ENCODE measurements around the gene AZI2. TPM values are rescaled to one million over a fixed set of nuclear protein-coding genes. Genes with fewer than 3 reads are reported as not detected.

The AZI2 gene, protein sequence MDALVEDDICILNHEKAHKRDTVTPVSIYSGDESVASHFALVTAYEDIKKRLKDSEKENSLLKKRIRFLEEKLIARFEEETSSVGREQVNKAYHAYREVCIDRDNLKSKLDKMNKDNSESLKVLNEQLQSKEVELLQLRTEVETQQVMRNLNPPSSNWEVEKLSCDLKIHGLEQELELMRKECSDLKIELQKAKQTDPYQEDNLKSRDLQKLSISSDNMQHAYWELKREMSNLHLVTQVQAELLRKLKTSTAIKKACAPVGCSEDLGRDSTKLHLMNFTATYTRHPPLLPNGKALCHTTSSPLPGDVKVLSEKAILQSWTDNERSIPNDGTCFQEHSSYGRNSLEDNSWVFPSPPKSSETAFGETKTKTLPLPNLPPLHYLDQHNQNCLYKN
- 25.1 TPM for total RNA-seq

DNA sequence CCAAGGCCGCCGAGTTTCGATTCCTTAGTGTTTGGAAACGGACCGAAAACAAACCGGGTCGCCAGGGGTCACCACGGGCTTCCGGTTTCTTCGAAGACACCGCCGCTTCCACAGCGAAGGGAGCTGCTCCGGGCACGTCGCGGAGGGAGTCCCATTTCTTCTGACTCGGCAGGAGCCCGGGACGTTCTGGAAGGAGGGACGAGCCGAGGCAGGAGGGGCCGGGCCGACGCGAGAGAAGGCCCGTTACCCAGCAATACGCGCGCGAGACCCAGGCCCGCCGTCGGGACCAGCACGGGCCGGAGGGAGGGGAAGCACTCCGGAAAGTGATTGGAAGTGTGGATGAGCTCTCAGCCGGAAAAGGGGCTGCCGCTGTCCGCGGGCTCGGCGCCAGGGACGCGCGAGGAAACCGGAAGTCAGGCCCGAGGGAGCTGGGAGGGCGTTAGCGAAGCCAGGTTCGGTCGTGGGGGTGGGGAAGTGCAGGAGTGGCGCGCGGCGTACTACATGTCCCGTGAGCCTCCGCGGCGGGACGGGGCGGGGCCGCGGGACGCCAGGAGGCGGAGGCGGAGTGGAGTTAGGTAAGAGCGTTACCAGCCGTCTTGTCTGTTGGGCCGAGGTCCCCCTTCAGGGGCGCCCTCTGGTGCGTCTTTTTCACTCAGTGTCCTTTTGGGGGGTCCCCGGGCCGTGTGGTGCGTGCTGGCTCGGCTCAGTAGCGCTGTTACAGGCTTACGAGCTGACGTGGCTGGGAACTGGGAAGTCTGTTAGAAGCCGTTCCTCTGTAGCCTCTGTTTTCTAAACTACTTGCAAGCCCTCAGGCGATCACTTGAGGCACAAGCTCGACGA lies at the start of gene AZI2, which contains the start of gene ZCWPW2:
TSS of gene AZI2 (minus strand) at position 196 of the 840 bp plus-strand sequence. CDS start 8,207 bp downstream, outside the sequence.
TSS of gene ZCWPW2 (plus strand) at position 93 of the 840 bp plus-strand sequence. CDS start 64,348 bp downstream, outside the sequence.
- H3K4me1 ChIP-seq (ENCODE audit: control insufficient read depth in 3 of 3, insufficient read depth in 3 of 3, low read length in 3 of 3) = peaks cover 10 to 24% (median 18%) of the 10 kb centered on the region in 3 donors
- H3K4me3 ChIP-seq (ENCODE audit: low read length in 3 of 3) = peak within 1 kb of the TSS; percentile 91 to 96 (median 93)
- peaks cover 0 to 2% (median 2%) of the 10 kb centered on the region in 3 donors for H3K9me3 ChIP-seq (ENCODE audit: control insufficient read depth in 3 of 3, low read length in 3 of 3)
- peak within 1 kb of the TSS; percentile 99 for H3K27ac ChIP-seq (ENCODE audit: low read depth, low read length)
- H3K36me3 ChIP-seq (ENCODE audit: control insufficient read depth in 3 of 3, insufficient read depth in 3 of 3, low read length in 3 of 3) = peaks cover 0 to 3% (median 3%) of the 10 kb centered on the region in 3 donors
- H3K9ac ChIP-seq (ENCODE audit: low read depth in 1 of 3, low read length in 3 of 3) = peak within 1 kb of the TSS; percentile 97 to 98 (median 97)
- H3K27me3 ChIP-seq (ENCODE audit: control insufficient read depth in 3 of 3, insufficient read depth in 3 of 3, low read length in 3 of 3) = no peaks in the 10 kb centered on the region

GRCh38 chr3:28388978-28389377 lies 40.4 kb upstream of the AZI2 start:
- Histone ChIP-seq H3K36me3 (ENCODE audit: control insufficient read depth in 3 of 3, insufficient read depth in 3 of 3, low read length in 3 of 3) (no peaks in the 10 kb centered on the region), H3K4me1 (ENCODE audit: control insufficient read depth in 3 of 3, insufficient read depth in 3 of 3, low read length in 3 of 3) (no peaks in the 10 kb centered on the region), H3K27me3 (ENCODE audit: control insufficient read depth in 3 of 3, insufficient read depth in 3 of 3, low read length in 3 of 3) (no peaks in the 10 kb centered on the region), H3K27ac (ENCODE audit: low read depth, low read length) (no peak overlapping the region), H3K4me3 (ENCODE audit: low read length in 3 of 3) (no peak overlapping the region), H3K9ac (ENCODE audit: low read depth in 1 of 3, low read length in 3 of 3) (no peak overlapping the region), H3K9me3 (ENCODE audit: control insufficient read depth in 3 of 3, low read length in 3 of 3) (peaks cover 0 to 2% (median 0%) of the 10 kb centered on the region in 3 donors)

DNA sequence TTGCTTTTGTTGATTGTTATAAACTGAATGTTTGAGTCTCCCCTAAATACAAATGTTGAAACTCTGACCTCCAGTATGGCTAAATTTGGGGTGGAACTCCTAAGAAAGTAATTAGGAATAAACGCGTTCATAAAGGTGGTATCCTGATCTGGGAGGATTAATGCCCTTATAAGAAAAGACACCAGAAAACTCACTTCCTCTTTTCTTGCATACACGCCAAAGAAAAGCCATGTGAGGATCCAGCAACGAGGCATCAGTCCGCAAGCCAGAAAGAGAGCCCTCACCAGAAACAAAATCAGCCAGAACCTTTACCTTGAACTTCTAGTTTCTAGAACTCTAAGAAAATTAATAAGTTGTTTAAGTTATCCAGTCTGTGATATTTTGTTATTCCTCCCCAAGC lies 37.4 kb upstream of the AZI2 start:
- Histone ChIP-seq H3K9ac (ENCODE audit: low read depth in 1 of 3, low read length in 3 of 3) (no peak overlapping the region), H3K36me3 (ENCODE audit: control insufficient read depth in 3 of 3, insufficient read depth in 3 of 3, low read length in 3 of 3) (no peaks in the 10 kb centered on the region), H3K4me1 (ENCODE audit: control insufficient read depth in 3 of 3, insufficient read depth in 3 of 3, low read length in 3 of 3) (no peaks in the 10 kb centered on the region)

GRCh38 chr3:28376424-28376823 lies 27.8 kb upstream of the AZI2 start:
- no peak overlapping the region for H3K9ac ChIP-seq (ENCODE audit: low read depth in 1 of 3, low read length in 3 of 3)
- peak overlapping the region; percentile 16 for H3K27ac ChIP-seq (ENCODE audit: low read depth, low read length)
- no peak overlapping the region for H3K4me3 ChIP-seq (ENCODE audit: low read length in 3 of 3)

More for the DNA sequence above, 37.4 kb upstream of the AZI2 start:
- H3K4me3 ChIP-seq (ENCODE audit: low read length in 3 of 3) = no peak overlapping the region
- H3K27me3 ChIP-seq (ENCODE audit: control insufficient read depth in 3 of 3, insufficient read depth in 3 of 3, low read length in 3 of 3) = no peaks in the 10 kb centered on the region
- no peaks in the 10 kb centered on the region for H3K9me3 ChIP-seq (ENCODE audit: control insufficient read depth in 3 of 3, low read length in 3 of 3)
- no peak overlapping the region for H3K27ac ChIP-seq (ENCODE audit: low read depth, low read length)

DNA sequence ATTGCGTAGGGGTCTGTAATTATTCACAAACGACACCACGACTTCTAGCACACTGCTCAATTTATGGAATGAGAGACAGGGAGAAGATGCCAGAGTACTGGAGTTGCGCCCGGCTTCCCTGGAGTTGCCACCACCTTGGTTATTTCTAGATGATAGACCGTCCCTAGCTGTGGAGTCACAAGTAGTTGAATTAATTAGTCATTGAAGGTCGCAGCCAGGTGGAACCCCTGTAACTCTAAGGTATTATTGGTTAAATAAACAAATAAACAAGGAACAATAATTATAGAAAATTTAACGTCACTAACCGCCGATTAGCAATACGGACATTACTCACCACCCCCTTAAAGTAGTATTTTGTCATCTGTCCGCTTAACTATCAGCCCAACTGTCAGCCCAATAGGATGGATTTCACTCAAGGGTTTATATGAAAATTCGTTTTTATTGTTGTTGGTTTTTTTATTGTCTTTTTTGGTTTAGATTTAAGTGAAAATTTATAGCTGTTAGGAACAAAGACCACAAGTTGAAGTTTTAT lies 911 bp upstream of the AZI2 start:
- peaks cover 10 to 24% (median 18%) of the 10 kb centered on the region in 3 donors for H3K4me1 ChIP-seq (ENCODE audit: control insufficient read depth in 3 of 3, insufficient read depth in 3 of 3, low read length in 3 of 3)
- peak overlapping the region; percentile 91 to 96 (median 93) for H3K4me3 ChIP-seq (ENCODE audit: low read length in 3 of 3)
- peaks cover 0 to 3% (median 3%) of the 10 kb centered on the region in 3 donors for H3K36me3 ChIP-seq (ENCODE audit: control insufficient read depth in 3 of 3, insufficient read depth in 3 of 3, low read length in 3 of 3)
- H3K27ac ChIP-seq (ENCODE audit: low read depth, low read length) = peak overlapping the region; percentile 99
- peaks cover 0 to 3% (median 2%) of the 10 kb centered on the region in 3 donors for H3K9me3 ChIP-seq (ENCODE audit: control insufficient read depth in 3 of 3, low read length in 3 of 3)
- H3K27me3 ChIP-seq (ENCODE audit: control insufficient read depth in 3 of 3, insufficient read depth in 3 of 3, low read length in 3 of 3) = no peaks in the 10 kb centered on the region
- H3K9ac ChIP-seq (ENCODE audit: low read depth in 1 of 3, low read length in 3 of 3) = peak overlapping the region; percentile 97 to 98 (median 97)

More at GRCh38 chr3:28376424-28376823, 27.8 kb upstream of the AZI2 start:
- no peaks in the 10 kb centered on the region for H3K27me3 ChIP-seq (ENCODE audit: control insufficient read depth in 3 of 3, insufficient read depth in 3 of 3, low read length in 3 of 3)
- no peaks in the 10 kb centered on the region for H3K9me3 ChIP-seq (ENCODE audit: control insufficient read depth in 3 of 3, low read length in 3 of 3)
- H3K36me3 ChIP-seq (ENCODE audit: control insufficient read depth in 3 of 3, insufficient read depth in 3 of 3, low read length in 3 of 3) = no peaks in the 10 kb centered on the region
- H3K4me1 ChIP-seq (ENCODE audit: control insufficient read depth in 3 of 3, insufficient read depth in 3 of 3, low read length in 3 of 3) = no peaks in the 10 kb centered on the region

DNA sequence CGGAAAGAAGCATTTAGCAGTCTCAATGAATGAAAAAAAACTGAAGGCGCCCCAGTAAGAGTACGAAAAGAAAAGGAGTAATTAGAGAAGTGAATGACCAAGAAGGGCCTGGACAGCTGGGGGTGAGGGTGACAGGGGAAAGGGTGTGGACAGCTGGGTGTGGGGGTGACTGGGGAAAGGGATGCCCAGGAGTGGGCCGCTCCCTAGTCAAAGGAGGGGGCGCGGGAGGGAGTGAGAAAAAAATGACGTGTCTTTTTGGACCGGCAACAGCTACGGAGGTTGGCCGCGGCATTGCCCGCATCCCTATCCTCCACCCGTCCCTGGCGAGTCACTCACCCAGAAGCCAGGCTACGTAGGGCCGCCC lies 377 bp downstream of the AZI2 start:
- peak overlapping the region; percentile 91 to 96 (median 93) for H3K4me3 ChIP-seq (ENCODE audit: low read length in 3 of 3)
- peak overlapping the region; percentile 99 for H3K27ac ChIP-seq (ENCODE audit: low read depth, low read length)
- peaks cover 0 to 3% (median 0%) of the 10 kb centered on the region in 3 donors for H3K36me3 ChIP-seq (ENCODE audit: control insufficient read depth in 3 of 3, insufficient read depth in 3 of 3, low read length in 3 of 3)
- peaks cover 10 to 24% (median 18%) of the 10 kb centered on the region in 3 donors for H3K4me1 ChIP-seq (ENCODE audit: control insufficient read depth in 3 of 3, insufficient read depth in 3 of 3, low read length in 3 of 3)
- H3K9ac ChIP-seq (ENCODE audit: low read depth in 1 of 3, low read length in 3 of 3) = peak overlapping the region; percentile 97 to 98 (median 97)
- peaks cover 0 to 2% (median 0%) of the 10 kb centered on the region in 3 donors for H3K9me3 ChIP-seq (ENCODE audit: control insufficient read depth in 3 of 3, low read length in 3 of 3)
- no peaks in the 10 kb centered on the region for H3K27me3 ChIP-seq (ENCODE audit: control insufficient read depth in 3 of 3, insufficient read depth in 3 of 3, low read length in 3 of 3)

DNA sequence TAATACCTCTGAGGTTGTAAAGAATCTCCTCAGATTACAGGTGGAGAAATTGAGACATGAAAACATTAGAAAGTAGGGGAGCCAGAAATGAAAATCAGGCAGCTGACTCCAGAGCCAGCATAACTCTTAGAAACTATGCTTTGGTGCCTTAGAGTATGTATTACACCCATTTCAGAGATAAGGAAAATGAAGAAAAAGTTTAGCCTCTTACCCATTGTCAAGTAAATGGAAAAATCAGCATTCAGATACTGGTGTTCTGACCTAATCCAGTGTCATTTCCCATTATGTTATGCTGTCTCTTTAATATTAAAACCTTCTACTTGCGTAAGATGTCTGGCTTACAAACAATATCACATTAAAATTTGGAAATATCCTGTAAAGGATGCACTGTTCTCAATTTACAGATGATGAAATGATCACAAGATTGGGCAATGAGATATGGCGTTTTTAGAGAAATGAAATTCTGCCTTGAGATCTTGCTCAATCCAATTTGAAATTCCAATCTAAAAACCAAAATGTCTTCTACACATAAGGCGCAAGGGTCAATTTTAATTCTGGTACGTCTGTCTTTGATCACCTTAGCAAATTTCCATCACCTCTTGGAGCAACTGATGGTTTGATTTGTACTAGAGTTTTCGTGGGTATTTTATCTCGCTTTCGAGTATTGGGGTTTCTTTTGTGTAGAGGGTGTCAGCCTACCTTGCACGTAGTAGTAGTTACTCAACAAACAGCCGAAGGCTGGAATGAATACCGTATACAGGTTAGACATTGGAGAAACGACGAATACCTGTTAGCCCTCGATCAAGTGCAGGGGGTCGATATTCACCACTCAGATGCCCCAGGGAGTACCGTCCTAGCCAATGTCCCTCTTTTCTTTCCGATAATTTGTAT lies 1.0 kb downstream of the AZI2 start:
- Histone ChIP-seq H3K9ac (ENCODE audit: low read depth in 1 of 3, low read length in 3 of 3) (peak overlapping the region; percentile 97 to 98 (median 97)), H3K4me1 (ENCODE audit: control insufficient read depth in 3 of 3, insufficient read depth in 3 of 3, low read length in 3 of 3) (peaks cover 10 to 24% (median 18%) of the 10 kb centered on the region in 3 donors), H3K27me3 (ENCODE audit: control insufficient read depth in 3 of 3, insufficient read depth in 3 of 3, low read length in 3 of 3) (no peaks in the 10 kb centered on the region), H3K36me3 (ENCODE audit: control insufficient read depth in 3 of 3, insufficient read depth in 3 of 3, low read length in 3 of 3) (peaks cover 0 to 2% (median 0%) of the 10 kb centered on the region in 3 donors), H3K4me3 (ENCODE audit: low read length in 3 of 3) (peak overlapping the region; percentile 91 to 96 (median 93)), H3K27ac (ENCODE audit: low read depth, low read length) (peak overlapping the region; percentile 99), H3K9me3 (ENCODE audit: control insufficient read depth in 3 of 3, low read length in 3 of 3) (no peaks in the 10 kb centered on the region)

DNA sequence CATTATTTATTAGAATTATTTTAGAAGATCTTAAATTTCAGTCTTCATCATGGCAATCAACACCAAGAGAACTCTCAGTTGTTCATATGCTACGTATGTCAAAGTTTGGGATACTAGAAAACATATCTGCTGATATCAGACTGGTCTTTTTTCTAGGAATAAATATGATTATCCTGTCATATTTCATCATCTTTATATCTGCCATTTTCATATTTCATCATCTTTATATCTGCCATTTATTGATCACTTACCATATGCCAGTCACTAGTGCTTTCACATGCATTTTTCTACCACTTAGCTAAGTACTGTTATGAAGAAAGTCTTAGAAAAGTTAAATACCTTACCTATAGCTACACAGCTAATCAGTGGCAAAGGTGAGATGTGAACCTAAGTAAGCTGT lies 2.9 kb downstream of the AZI2 start:
- no peaks in the 10 kb centered on the region for H3K9me3 ChIP-seq (ENCODE audit: control insufficient read depth in 3 of 3, low read length in 3 of 3)
- H3K27me3 ChIP-seq (ENCODE audit: control insufficient read depth in 3 of 3, insufficient read depth in 3 of 3, low read length in 3 of 3) = no peaks in the 10 kb centered on the region
- no peak overlapping the region for H3K4me3 ChIP-seq (ENCODE audit: low read length in 3 of 3)
- no peaks in the 10 kb centered on the region for H3K36me3 ChIP-seq (ENCODE audit: control insufficient read depth in 3 of 3, insufficient read depth in 3 of 3, low read length in 3 of 3)
- no peak overlapping the region for H3K27ac ChIP-seq (ENCODE audit: low read depth, low read length)
- H3K4me1 ChIP-seq (ENCODE audit: control insufficient read depth in 3 of 3, insufficient read depth in 3 of 3, low read length in 3 of 3) = peaks cover 10 to 24% (median 18%) of the 10 kb centered on the region in 3 donors
- no peak overlapping the region for H3K9ac ChIP-seq (ENCODE audit: low read depth in 1 of 3, low read length in 3 of 3)

DNA sequence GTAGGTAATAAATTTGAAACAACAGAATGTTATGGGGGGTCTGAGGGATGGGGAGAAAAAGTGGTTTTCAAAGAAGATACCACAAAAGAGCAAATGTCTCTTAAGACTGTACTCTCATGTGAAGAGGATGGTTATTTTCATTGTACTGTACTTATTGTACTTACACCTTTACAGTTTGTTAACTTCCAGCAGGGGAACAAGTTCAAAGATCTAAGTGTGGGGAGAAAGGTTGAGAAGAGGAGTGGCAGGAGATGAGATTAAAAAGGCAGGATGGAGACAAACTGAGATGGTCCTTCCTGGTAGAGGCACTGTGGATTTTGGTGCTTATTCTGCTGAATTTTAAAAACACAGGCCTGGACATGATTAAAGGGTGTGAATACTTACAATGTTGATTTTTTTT lies 5.5 kb downstream of the AZI2 start:
- Histone ChIP-seq H3K27ac (ENCODE audit: low read depth, low read length) (no peak overlapping the region), H3K4me1 (ENCODE audit: control insufficient read depth in 3 of 3, insufficient read depth in 3 of 3, low read length in 3 of 3) (peaks cover 8 to 20% (median 18%) of the 10 kb centered on the region in 3 donors), H3K4me3 (ENCODE audit: low read length in 3 of 3) (no peak overlapping the region), H3K36me3 (ENCODE audit: control insufficient read depth in 3 of 3, insufficient read depth in 3 of 3, low read length in 3 of 3) (peaks cover 3 to 6% (median 3%) of the 10 kb centered on the region in 3 donors), H3K9ac (ENCODE audit: low read depth in 1 of 3, low read length in 3 of 3) (no peak overlapping the region), H3K27me3 (ENCODE audit: control insufficient read depth in 3 of 3, insufficient read depth in 3 of 3, low read length in 3 of 3) (no peaks in the 10 kb centered on the region), H3K9me3 (ENCODE audit: control insufficient read depth in 3 of 3, low read length in 3 of 3) (no peaks in the 10 kb centered on the region)
